Neural progenitor cell (in vitro differentiated cells): Measurements from ENCODE around the gene AATK.

Source experiments
- CTCF ChIP-seq: fragments of 200-600 bp; sonication (generic); IDR thresholded peaks from 2 replicates; pipeline ENCODE4 v1.5.1; 2017; ENCODE audit warnings: antibody characterized with exemption, mild to moderate bottlenecking
- EZH2 ChIP-seq: fragments of 200-600 bp; sonication (generic); IDR thresholded peaks from 2 replicates; pipeline ENCODE4 v1.6.1; 2017; ENCODE audit warnings: antibody characterized with exemption, mild to moderate bottlenecking, moderate library complexity
- EZH2phosphoT487 ChIP-seq: fragments of 200-600 bp; sonication (generic); IDR thresholded peaks from 2 replicates; pipeline ENCODE4 v1.6.1; 2017; ENCODE audit warnings: antibody characterized with exemption

GRCh38 chr17:81140018-81140417 is 26.0 kb downstream of the AATK start:
- TF ChIP-seq CTCF (no peak), EZH2 (no peak), EZH2phosphoT487 (no peak)
